Measurements from ENCODE around the gene GM2A. TPM values are rescaled to one million over a fixed set of nuclear protein-coding genes. Genes with fewer than 3 reads are reported as not detected.
A peak's percentile ranks its signal among the peaks of the same experiment; 100 is the strongest.
"Not testable (repeated sequence)": the region's sequence is repeated elsewhere in the genome, so short reads cannot be mapped to it uniquely, and the experiment has no call there.

The GM2A gene
- total RNA-seq, 1 experiment from 2014 or later, result 27.6 TPM

- no peaks in the 10 kb centered on the region for H3K36me3 ChIP-seq (ENCODE audit: control insufficient read depth, insufficient read depth, low read length)
- Mint-ChIP-seq H3K27ac (ENCODE audit: unreplicated experiment) (no peak overlapping the region), H3K9me3 (ENCODE audit: unreplicated experiment) (no peaks in the 10 kb centered on the region), H3K27me3 (ENCODE audit: insufficient read depth, unreplicated experiment) (peaks cover 3% of the 10 kb centered on the region), H3K36me3 (ENCODE audit: insufficient read depth, unreplicated experiment) (no peaks in the 10 kb centered on the region), H3K4me1 (ENCODE audit: low read depth, unreplicated experiment) (peaks cover 9% of the 10 kb centered on the region), H3K4me3 (ENCODE audit: unreplicated experiment) (no peak overlapping the region)
- ChIA-PET CTCF (interaction anchor here (1.7 kb wide), 1 partner anchor 15 kb away, joined by 11 read pairs; the partner anchor contains the start of gene GM2A), POLR2A (no interaction called here)
- DNase-seq, result no peak
- BruUV-seq (replicated peaks), result no TSS peak
- intact Hi-C loops (cut with micrococcal nuclease; ENCODE audit: unreplicated experiment), result no loop called here
- H3K9me3 ChIP-seq, result no peaks in the 10 kb centered on the region
- no peak for TF ChIP-seq CTCF (IDR thresholded peaks at IDR 0.05; ENCODE audit: insufficient read depth in 1 of 2, low read depth in 1 of 2, low read length in 1 of 2, severe bottlenecking in 1 of 2, unreplicated experiment in 1 of 2)
- H3K4me1 ChIP-seq, result peaks cover 9% of the 10 kb centered on the region
- no peak overlapping the region for H3K4me3 ChIP-seq (ENCODE audit: low read depth, low read length)
- H3K27me3 ChIP-seq (replicated peaks; ENCODE audit: control insufficient read depth, insufficient read depth, low read length), result no peaks in the 10 kb centered on the region
Measured at GRCh38 chr5:151237685-151238084, 15.3 kb upstream of the GM2A start.

GRCh38 chr5:151238303-151238741 is 14.7 kb upstream of the GM2A start:
- no peak for DNase-seq
- Histone ChIP-seq H3K27me3 (replicated peaks; ENCODE audit: control insufficient read depth, insufficient read depth, low read length) (no peaks in the 10 kb centered on the region), H3K36me3 (ENCODE audit: control insufficient read depth, insufficient read depth, low read length) (no peaks in the 10 kb centered on the region), H3K9me3 (no peaks in the 10 kb centered on the region), H3K4me1 (peaks cover 9% of the 10 kb centered on the region), H3K4me3 (ENCODE audit: low read depth, low read length) (no peak overlapping the region)
- H3K27ac Mint-ChIP-seq (ENCODE audit: unreplicated experiment), result no peak overlapping the region
- ChIA-PET CTCF (interaction anchor here (0.9 to 1.7 kb wide), 4 partner anchors 14 to 112 kb away, joined by 4 to 13 read pairs (median 10); partner anchors contain the start of genes CCDC69 and GM2A), POLR2A (no interaction called here)
- peaks cover under 1% of the 10 kb centered on the region for H3K27me3 Mint-ChIP-seq (ENCODE audit: insufficient read depth, unreplicated experiment)
- no peaks in the 10 kb centered on the region for H3K36me3 Mint-ChIP-seq (ENCODE audit: insufficient read depth, unreplicated experiment)
- no peaks in the 10 kb centered on the region for H3K9me3 Mint-ChIP-seq (ENCODE audit: unreplicated experiment)
- no peak for TF ChIP-seq CTCF (IDR thresholded peaks at IDR 0.05; ENCODE audit: insufficient read depth in 1 of 2, low read depth in 1 of 2, low read length in 1 of 2, severe bottlenecking in 1 of 2, unreplicated experiment in 1 of 2)
- H3K4me1 Mint-ChIP-seq (ENCODE audit: low read depth, unreplicated experiment), result peaks cover 9% of the 10 kb centered on the region
- H3K4me3 Mint-ChIP-seq (ENCODE audit: unreplicated experiment), result no peak overlapping the region
- no TSS peak for BruUV-seq (replicated peaks)
- intact Hi-C loops (cut with micrococcal nuclease; ENCODE audit: unreplicated experiment), result no loop called here

- intact Hi-C loops (cut with micrococcal nuclease; ENCODE audit: unreplicated experiment), result loop anchor here (1.0 kb wide), 2 partner anchors 75 to 113 kb away; no protein-coding TSS in a partner anchor
- CTCF ChIA-PET, result interaction anchor here (0.7 to 1.7 kb wide), 10 partner anchors 10 to 237 kb away, joined by 3 to 13 read pairs (median 5); partner anchors contain the start of genes CCDC69 and GM2A
Measured at GRCh38 chr5:151239237-151239861, 13.6 kb upstream of the GM2A start.

GRCh38 chr5:151240268-151240835 is 12.6 kb upstream of the GM2A start:
- not testable (repeated sequence) for H3K27ac Mint-ChIP-seq (ENCODE audit: unreplicated experiment)

More at GRCh38 chr5:151239237-151239861, 13.6 kb upstream of the GM2A start:
- Mint-ChIP-seq H3K9me3 (ENCODE audit: unreplicated experiment) (no peaks in the 10 kb centered on the region), H3K36me3 (ENCODE audit: insufficient read depth, unreplicated experiment) (no peaks in the 10 kb centered on the region), H3K27me3 (ENCODE audit: insufficient read depth, unreplicated experiment) (no peaks in the 10 kb centered on the region), H3K27ac (ENCODE audit: unreplicated experiment) (no peak overlapping the region), H3K4me3 (ENCODE audit: unreplicated experiment) (no peak overlapping the region), H3K4me1 (ENCODE audit: low read depth, unreplicated experiment) (peaks cover 9% of the 10 kb centered on the region)
- no peaks in the 10 kb centered on the region for H3K36me3 ChIP-seq (ENCODE audit: control insufficient read depth, insufficient read depth, low read length)
- H3K27me3 ChIP-seq (replicated peaks; ENCODE audit: control insufficient read depth, insufficient read depth, low read length), result no peaks in the 10 kb centered on the region
- peak; percentile 87 to 92 for TF ChIP-seq CTCF (IDR thresholded peaks at IDR 0.05; ENCODE audit: insufficient read depth in 1 of 2, low read depth in 1 of 2, low read length in 1 of 2, severe bottlenecking in 1 of 2, unreplicated experiment in 1 of 2)
- POLR2A ChIA-PET, result no interaction called here
- H3K4me1 ChIP-seq, result peaks cover 9% of the 10 kb centered on the region
- peak; percentile 70 to 74 for DNase-seq
- no TSS peak for BruUV-seq (replicated peaks)
- no peaks in the 10 kb centered on the region for H3K9me3 ChIP-seq
- no peak overlapping the region for H3K4me3 ChIP-seq (ENCODE audit: low read depth, low read length)

More at GRCh38 chr5:151240268-151240835, 12.6 kb upstream of the GM2A start:
- intact Hi-C loops (cut with micrococcal nuclease; ENCODE audit: unreplicated experiment); H3K4me1 ChIP-seq; H3K4me3 ChIP-seq (ENCODE audit: low read depth, low read length); CTCF ChIA-PET; H3K36me3 Mint-ChIP-seq (ENCODE audit: insufficient read depth, unreplicated experiment); H3K4me1 Mint-ChIP-seq (ENCODE audit: low read depth, unreplicated experiment); H3K9me3 ChIP-seq; DNase-seq; POLR2A ChIA-PET; H3K27me3 Mint-ChIP-seq (ENCODE audit: insufficient read depth, unreplicated experiment); BruUV-seq (replicated peaks); H3K27me3 ChIP-seq (replicated peaks; ENCODE audit: control insufficient read depth, insufficient read depth, low read length); H3K36me3 ChIP-seq (ENCODE audit: control insufficient read depth, insufficient read depth, low read length); H3K9me3 Mint-ChIP-seq (ENCODE audit: unreplicated experiment); H3K4me3 Mint-ChIP-seq (ENCODE audit: unreplicated experiment): not testable (repeated sequence)
